Stomach (tissue), 4 donors: ENCODE measurements around the gene PDHA1.

Source experiments
- CTCF ChIP-seq, 7 experiments: fragments of 450-650 bp in 4 of 7; fragments of 200-600 bp in 3 of 7; sonication (generic) in 3 of 7; IDR thresholded peaks; one replicate each; pipeline ENCODE4 v1.5.1; 2016 to 2019; ENCODE audit warnings: antibody characterized with exemption in 7 of 7, control low read depth in 2 of 7, mild to moderate bottlenecking in 1 of 7
- POLR2AphosphoS5 ChIP-seq, 3 donors: sonication (generic); formaldehyde crosslinking; IDR thresholded peaks; one replicate each; pipeline ENCODE4 v1.6.1; 2016; ENCODE audit warnings: antibody characterized with exemption in 3 of 3

GRCh38 chrX:19386679-19387078 lies 43.0 kb downstream of the PDHA1 start:
- TF ChIP-seq POLR2AphosphoS5 (IDR thresholded peaks at IDR 0.05): no peak
- no peak for TF ChIP-seq CTCF (IDR thresholded peaks at IDR 0.05)
